ENCODE results near the gene MACROD2.

The MACROD2 gene

GRCh38 chr20:15555913-15556312 lies 1560.6 kb downstream of the MACROD2 start:
- no peak overlapping the region for H2AFZ ChIP-seq
- H3K9ac ChIP-seq: no peak overlapping the region
- no peaks in the 10 kb centered on the region for H3K4me1 ChIP-seq
- no peaks in the 10 kb centered on the region for H3K9me3 ChIP-seq (ENCODE audit: control insufficient read depth, low read length)
- H3K36me3 ChIP-seq (ENCODE audit: control insufficient read depth, insufficient read depth, low read length): no peaks in the 10 kb centered on the region
- no peak for TF ChIP-seq CTCF (IDR thresholded peaks at IDR 0.05)
- H3K4me3 ChIP-seq (ENCODE audit: low read depth, low read length): no peak overlapping the region
- H3K79me2 ChIP-seq: no peaks in the 10 kb centered on the region
- no peak overlapping the region for H3K4me2 ChIP-seq (ENCODE audit: low read length)
- H3K27ac ChIP-seq: no peak overlapping the region
- H3K27me3 ChIP-seq (ENCODE audit: control insufficient read depth, insufficient read depth, low read length): no peaks in the 10 kb centered on the region

GRCh38 chr20:15556869-15557268 lies 1561.6 kb downstream of the MACROD2 start:
- no peaks in the 10 kb centered on the region for H3K9me3 ChIP-seq (ENCODE audit: control insufficient read depth, low read length)
- no peak for TF ChIP-seq CTCF (IDR thresholded peaks at IDR 0.05)

GRCh38 chr20:15561070-15561569 lies 1565.8 kb downstream of the MACROD2 start:
- Histone ChIP-seq H3K4me1 (no peaks in the 10 kb centered on the region), H3K9ac (no peak overlapping the region), H3K4me2 (ENCODE audit: low read length) (no peak overlapping the region), H3K27me3 (ENCODE audit: control insufficient read depth, insufficient read depth, low read length) (no peaks in the 10 kb centered on the region), H2AFZ (no peak overlapping the region), H3K9me3 (ENCODE audit: control insufficient read depth, low read length) (no peaks in the 10 kb centered on the region), H3K27ac (no peak overlapping the region), H3K79me2 (no peaks in the 10 kb centered on the region), H3K36me3 (ENCODE audit: control insufficient read depth, insufficient read depth, low read length) (no peaks in the 10 kb centered on the region), H3K4me3 (ENCODE audit: low read depth, low read length) (no peak overlapping the region)
- TF ChIP-seq CTCF (IDR thresholded peaks at IDR 0.05): no peak

More at GRCh38 chr20:15556869-15557268, 1561.6 kb downstream of the MACROD2 start:
- no peak overlapping the region for H3K4me2 ChIP-seq (ENCODE audit: low read length)
- no peaks in the 10 kb centered on the region for H3K79me2 ChIP-seq
- no peak overlapping the region for H2AFZ ChIP-seq
- H3K9ac ChIP-seq: no peak overlapping the region
- H3K27ac ChIP-seq: no peak overlapping the region
- no peaks in the 10 kb centered on the region for H3K27me3 ChIP-seq (ENCODE audit: control insufficient read depth, insufficient read depth, low read length)
- H3K36me3 ChIP-seq (ENCODE audit: control insufficient read depth, insufficient read depth, low read length): no peaks in the 10 kb centered on the region
- no peak overlapping the region for H3K4me3 ChIP-seq (ENCODE audit: low read depth, low read length)
- no peaks in the 10 kb centered on the region for H3K4me1 ChIP-seq

GRCh38 chr20:15561707-15562404 lies 1566.5 kb downstream of the MACROD2 start:
- no peak overlapping the region for H3K4me2 ChIP-seq (ENCODE audit: low read length)
- H3K27ac ChIP-seq: no peak overlapping the region
- no peak overlapping the region for H2AFZ ChIP-seq

More at GRCh38 chr20:15561707-15562404, 1566.5 kb downstream of the MACROD2 start:
- H3K9me3 ChIP-seq (ENCODE audit: control insufficient read depth, low read length): no peaks in the 10 kb centered on the region
- H3K79me2 ChIP-seq: no peaks in the 10 kb centered on the region
- H3K4me1 ChIP-seq: no peaks in the 10 kb centered on the region
- TF ChIP-seq CTCF (IDR thresholded peaks at IDR 0.05): no peak
- H3K27me3 ChIP-seq (ENCODE audit: control insufficient read depth, insufficient read depth, low read length): no peaks in the 10 kb centered on the region
- no peak overlapping the region for H3K4me3 ChIP-seq (ENCODE audit: low read depth, low read length)
- H3K36me3 ChIP-seq (ENCODE audit: control insufficient read depth, insufficient read depth, low read length): no peaks in the 10 kb centered on the region
- H3K9ac ChIP-seq: no peak overlapping the region

Measured in parathyroid adenoma (tissue), 2 donors.